Stimulated activated naive B cell treated with anti-CD40 and anti-IgM and Interleukin-4, amounts not matched to agents 10 μg/mL and 1 μg/mL and 100 μg/mL, for 72 hours (primary cell): ENCODE data around the gene SLC22A23.

Experiments
- ATAC-seq, 2 donors: fragments of 150-1000 bp; cut with Tn5 transposase; replicated peaks; 2 replicates each; pipeline ENCODE4 v1.10.0; 2021; ENCODE audit warnings: moderate library complexity in 1 of 2
- DNase-seq: peaks from one replicate; pipeline ENCODE4 v3.0.0; 2021
- H3K27ac Mint-ChIP-seq: one replicate; pipeline ENCODE4 v1.8.0; 2022; ENCODE audit warnings: mild to moderate bottlenecking, mixed read lengths
- H3K27me3 Mint-ChIP-seq, 2 donors: one replicate each; pipeline ENCODE4 v1.8.0; 2022; ENCODE audit warnings: mixed read lengths in 2 of 2
- H3K36me3 Mint-ChIP-seq, 2 donors: one replicate each; pipeline ENCODE4 v1.8.0; 2022; ENCODE audit warnings: mixed read lengths in 2 of 2, mild to moderate bottlenecking in 1 of 2
- H3K4me1 Mint-ChIP-seq, 2 donors: one replicate each; pipeline ENCODE4 v1.8.0; 2022; ENCODE audit warnings: mixed read lengths in 2 of 2, mild to moderate bottlenecking in 1 of 2
- H3K4me3 Mint-ChIP-seq, 2 donors: one replicate each; pipeline ENCODE4 v1.8.0; 2022; ENCODE audit warnings: mild to moderate bottlenecking in 2 of 2, mixed read lengths in 2 of 2, moderate library complexity in 1 of 2
- H3K9me3 Mint-ChIP-seq, 2 donors: one replicate each; pipeline ENCODE4 v1.8.0; 2022; ENCODE audit warnings: mixed read lengths in 2 of 2, mild to moderate bottlenecking in 1 of 2

The SLC22A23 gene

DNA sequence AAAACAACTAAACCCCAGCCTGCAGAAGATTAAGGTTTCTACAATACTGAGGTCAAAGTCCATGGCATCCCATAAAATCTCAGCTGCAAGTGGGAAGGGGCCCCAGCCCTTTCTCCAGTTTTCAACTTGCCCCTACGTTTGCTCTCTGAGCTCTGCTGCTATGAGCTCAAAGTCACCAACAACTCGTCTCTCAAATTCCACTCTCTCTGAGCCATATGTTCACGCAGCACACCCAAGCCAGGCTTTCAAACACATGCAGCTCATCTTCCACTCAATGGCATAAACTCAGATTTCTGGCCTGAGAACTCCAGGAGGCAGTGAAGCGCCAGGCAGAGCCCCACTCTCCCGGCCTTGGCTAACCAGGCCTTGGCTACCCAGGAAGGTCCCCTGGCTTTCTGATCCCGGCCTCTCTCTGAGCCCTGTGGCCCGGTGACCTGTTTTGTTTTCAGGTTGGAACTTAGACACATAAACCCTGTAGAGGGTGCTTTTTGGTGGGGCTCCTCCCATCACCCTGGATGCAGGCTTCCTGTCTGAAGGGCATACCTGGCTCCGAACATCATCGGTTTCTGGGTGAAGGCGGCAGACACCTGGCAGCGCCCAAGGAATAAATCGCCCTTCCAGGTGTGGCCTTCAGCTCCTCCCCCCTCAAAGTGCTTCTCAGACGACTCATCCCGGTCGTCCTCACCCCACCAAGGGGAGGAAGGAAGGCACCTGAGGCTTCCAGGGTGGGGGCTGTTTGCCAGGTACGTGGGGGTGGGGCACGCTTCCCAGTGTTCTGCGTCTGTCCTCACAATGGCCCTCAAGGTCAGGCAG is 12.4 kb downstream of the SLC22A23 start:
- H3K4me3 Mint-ChIP-seq: no peak overlapping the region
- ATAC-seq: no peak
- H3K4me1 Mint-ChIP-seq: no peaks in the 10 kb centered on the region
- no peak overlapping the region for H3K27ac Mint-ChIP-seq
- no peaks in the 10 kb centered on the region for H3K9me3 Mint-ChIP-seq
- no peaks in the 10 kb centered on the region for H3K36me3 Mint-ChIP-seq
- DNase-seq: no peak
- peaks cover 27 to 34% of the 10 kb centered on the region in 2 donors for H3K27me3 Mint-ChIP-seq

DNA sequence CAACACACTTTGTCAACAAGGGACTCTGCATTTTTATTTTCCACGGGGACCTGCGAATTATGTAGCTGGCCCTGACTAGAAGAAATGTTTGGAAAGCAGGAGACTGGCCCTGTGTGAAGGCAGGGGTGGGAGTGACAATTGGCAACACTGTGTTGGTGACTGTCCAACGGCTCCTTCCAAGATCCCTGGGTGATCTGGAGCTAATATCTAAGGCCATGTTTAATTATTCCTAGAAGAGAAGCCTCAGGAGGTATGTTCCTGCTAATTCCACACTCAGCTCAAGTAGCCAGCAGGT is 13.7 kb downstream of the SLC22A23 start:
- no peak for ATAC-seq
- peaks cover 20 to 36% of the 10 kb centered on the region in 2 donors for H3K27me3 Mint-ChIP-seq
- no peaks in the 10 kb centered on the region for H3K4me1 Mint-ChIP-seq

DNA sequence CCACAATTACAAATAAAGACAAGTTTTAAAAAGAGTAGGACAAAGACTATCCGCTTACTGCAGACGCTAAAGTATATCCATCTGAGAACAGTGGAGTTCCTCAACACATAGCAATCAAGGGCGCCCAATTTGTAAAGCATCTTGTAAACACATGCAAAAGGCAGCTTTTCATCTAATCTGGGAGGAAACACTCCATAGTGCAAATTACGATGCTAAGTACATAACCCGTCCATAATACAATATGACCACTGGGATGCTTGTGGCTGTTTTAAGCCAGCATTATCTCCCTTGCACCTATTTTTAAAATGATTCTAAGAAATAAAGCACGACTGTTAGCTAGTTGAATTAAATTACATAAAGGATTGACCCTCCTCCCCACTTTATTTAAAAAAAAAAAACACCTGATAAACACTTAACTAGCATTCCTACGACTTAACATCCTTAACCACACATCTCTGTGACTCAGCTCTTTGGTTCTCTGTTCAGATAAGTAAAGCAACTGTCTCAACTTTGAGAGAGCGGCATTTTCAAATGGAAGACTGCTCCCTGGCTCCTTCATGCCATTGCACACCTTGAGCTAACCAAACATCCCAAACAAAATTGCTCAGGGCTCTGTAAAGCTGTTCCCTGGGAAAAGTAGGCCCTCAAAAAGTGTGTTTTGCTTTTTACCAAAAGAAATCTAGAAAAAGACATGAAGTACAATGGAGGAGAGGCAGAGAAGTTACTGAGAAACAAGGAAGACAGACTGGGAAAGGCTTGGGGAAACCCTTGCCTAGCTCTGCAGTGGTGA is 14.2 kb downstream of the SLC22A23 start:
- ATAC-seq: no peak
- H3K36me3 Mint-ChIP-seq: no peaks in the 10 kb centered on the region
- no peaks in the 10 kb centered on the region for H3K4me1 Mint-ChIP-seq
- DNase-seq: no peak
- no peak overlapping the region for H3K27ac Mint-ChIP-seq
- H3K27me3 Mint-ChIP-seq: peaks cover 25 to 36% of the 10 kb centered on the region in 2 donors
- H3K9me3 Mint-ChIP-seq: no peaks in the 10 kb centered on the region
- no peak overlapping the region for H3K4me3 Mint-ChIP-seq

More for the DNA sequence above, 13.7 kb downstream of the SLC22A23 start:
- Mint-ChIP-seq H3K4me3 (no peak overlapping the region), H3K36me3 (no peaks in the 10 kb centered on the region), H3K27ac (no peak overlapping the region), H3K9me3 (no peaks in the 10 kb centered on the region)
- DNase-seq: no peak

DNA sequence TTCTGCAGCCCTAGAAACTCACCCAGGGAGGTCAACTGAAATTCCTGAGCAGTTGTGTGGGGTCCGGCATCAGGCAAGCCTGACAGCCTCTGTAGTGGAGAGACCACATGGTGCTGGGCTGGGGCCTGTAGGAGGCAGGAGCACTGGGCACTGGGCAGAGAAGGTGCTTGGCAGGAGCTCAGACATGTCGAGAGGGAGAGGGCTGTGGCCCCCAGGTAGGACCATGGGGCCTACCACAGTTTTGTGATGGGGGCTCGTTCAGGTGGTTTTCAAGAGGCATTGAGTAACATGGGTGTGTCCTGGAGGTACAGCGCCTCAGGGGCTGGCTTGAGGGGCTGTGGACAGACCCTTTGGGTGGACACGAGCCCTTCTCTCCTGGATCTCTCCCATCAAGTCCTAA is 15.9 kb downstream of the SLC22A23 start:
- peaks cover 23 to 37% of the 10 kb centered on the region in 2 donors for H3K27me3 Mint-ChIP-seq
- H3K4me3 Mint-ChIP-seq: no peak overlapping the region
- H3K27ac Mint-ChIP-seq: no peak overlapping the region
- no peaks in the 10 kb centered on the region for H3K9me3 Mint-ChIP-seq
- ATAC-seq (no peak), DNase-seq (no peak)
- no peaks in the 10 kb centered on the region for H3K36me3 Mint-ChIP-seq
- no peaks in the 10 kb centered on the region for H3K4me1 Mint-ChIP-seq

DNA sequence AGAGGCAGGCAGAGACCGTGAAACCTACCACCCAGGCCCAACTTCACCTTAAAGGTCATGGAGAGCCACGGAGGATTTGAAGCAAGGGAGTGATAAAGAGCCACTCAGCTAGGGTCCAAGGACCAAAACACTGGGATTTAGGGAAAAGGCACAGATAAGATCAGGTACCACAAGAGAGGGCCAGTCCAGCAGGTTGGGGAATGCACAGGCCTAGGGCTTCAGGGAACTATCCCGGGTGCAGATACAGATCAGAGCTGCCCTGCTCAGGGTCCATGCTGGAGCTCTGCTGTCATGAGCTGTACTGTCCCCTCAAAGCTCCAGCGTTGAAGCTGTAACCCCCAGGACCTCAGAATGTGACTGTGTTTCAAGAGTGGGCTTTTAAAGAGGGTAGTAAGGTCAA is 16.9 kb downstream of the SLC22A23 start:
- Mint-ChIP-seq H3K27me3 (peaks cover 31 to 39% of the 10 kb centered on the region in 2 donors), H3K4me3 (no peak overlapping the region), H3K9me3 (peaks cover 2 to 4% of the 10 kb centered on the region in 2 donors), H3K27ac (no peak overlapping the region), H3K36me3 (no peaks in the 10 kb centered on the region), H3K4me1 (peaks cover 0 to 2% of the 10 kb centered on the region in 2 donors)
- DNase-seq: no peak
- ATAC-seq: no peak

DNA sequence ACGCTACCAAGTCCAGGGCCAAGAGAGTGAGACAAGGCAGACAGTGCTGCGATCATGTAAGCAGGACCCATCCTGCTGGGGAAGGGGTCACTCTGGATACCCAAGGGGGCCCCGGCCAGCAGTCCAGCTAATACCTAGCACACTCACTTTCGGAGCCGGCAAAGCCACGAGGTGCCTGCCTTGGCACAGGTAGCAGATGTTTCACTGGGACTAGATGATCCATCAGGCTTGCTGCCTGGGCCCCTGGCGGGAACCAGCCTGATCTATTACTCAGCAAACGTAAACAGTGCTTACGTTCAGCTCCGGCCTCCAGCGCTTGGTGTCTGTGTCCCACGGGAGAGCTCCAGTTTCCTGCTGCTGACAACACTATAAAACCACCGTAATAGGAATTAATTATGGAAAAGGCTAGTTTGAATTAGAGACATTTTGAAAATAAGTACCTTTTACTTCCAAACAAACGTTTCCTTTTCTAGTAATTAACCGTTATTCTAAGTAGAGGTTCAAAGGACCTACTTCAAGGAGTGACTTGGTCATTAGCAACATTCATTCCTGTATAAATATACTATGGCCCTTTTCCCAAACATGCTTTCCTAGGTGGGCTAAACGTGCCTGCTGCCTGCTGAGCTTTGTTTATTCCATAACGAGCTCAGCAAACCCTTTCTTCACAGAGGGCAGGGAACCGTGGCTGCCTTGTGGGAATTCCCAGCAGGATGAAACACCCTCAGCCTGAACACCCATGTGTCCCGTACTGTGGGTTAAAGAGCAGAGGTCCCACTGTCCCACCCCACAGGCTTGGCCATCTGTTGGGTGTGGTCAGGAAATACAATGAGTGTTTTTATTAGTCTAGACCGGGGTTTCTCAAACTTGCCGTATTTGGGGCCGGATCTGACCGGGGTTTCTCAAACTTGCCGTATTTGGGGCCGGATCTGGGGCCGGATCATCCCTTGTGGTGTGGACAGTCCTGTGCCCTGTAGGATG is 18.4 kb downstream of the SLC22A23 start:
- peaks cover 0 to 2% of the 10 kb centered on the region in 2 donors for H3K4me1 Mint-ChIP-seq
- H3K27me3 Mint-ChIP-seq: peaks cover 25 to 35% of the 10 kb centered on the region in 2 donors
- H3K27ac Mint-ChIP-seq: no peak overlapping the region
- H3K4me3 Mint-ChIP-seq: no peak overlapping the region
- ATAC-seq (no peak), DNase-seq (no peak)
- H3K36me3 Mint-ChIP-seq: no peaks in the 10 kb centered on the region
- H3K9me3 Mint-ChIP-seq: peaks cover 2 to 4% of the 10 kb centered on the region in 2 donors

DNA sequence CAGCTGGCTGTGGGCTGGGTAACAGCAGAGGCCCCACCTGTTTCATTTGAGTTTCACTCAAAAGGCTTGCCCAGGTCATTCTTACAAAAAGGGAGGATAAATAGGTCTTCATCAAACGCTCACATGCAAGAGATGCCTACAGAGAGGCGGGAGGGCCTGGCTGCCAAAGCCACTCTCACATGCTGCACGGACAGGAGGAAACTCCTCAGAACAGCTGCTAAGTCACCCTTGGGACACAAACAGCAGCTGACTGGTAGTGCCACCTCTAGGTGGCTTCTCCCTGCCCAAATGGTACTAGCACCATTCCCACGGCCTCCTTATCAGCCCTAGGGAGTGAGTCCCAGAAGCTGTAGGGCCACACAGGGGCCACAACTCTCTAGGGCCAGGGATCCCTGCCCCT is 23.8 kb downstream of the SLC22A23 start:
- no peak overlapping the region for H3K4me3 Mint-ChIP-seq
- ATAC-seq (no peak), DNase-seq (no peak)
- no peaks in the 10 kb centered on the region for H3K36me3 Mint-ChIP-seq
- H3K4me1 Mint-ChIP-seq: peaks cover 0 to 2% of the 10 kb centered on the region in 2 donors
- H3K27me3 Mint-ChIP-seq: peaks cover 27 to 38% of the 10 kb centered on the region in 2 donors
- H3K9me3 Mint-ChIP-seq: peaks cover 2 to 4% of the 10 kb centered on the region in 2 donors
- no peak overlapping the region for H3K27ac Mint-ChIP-seq

DNA sequence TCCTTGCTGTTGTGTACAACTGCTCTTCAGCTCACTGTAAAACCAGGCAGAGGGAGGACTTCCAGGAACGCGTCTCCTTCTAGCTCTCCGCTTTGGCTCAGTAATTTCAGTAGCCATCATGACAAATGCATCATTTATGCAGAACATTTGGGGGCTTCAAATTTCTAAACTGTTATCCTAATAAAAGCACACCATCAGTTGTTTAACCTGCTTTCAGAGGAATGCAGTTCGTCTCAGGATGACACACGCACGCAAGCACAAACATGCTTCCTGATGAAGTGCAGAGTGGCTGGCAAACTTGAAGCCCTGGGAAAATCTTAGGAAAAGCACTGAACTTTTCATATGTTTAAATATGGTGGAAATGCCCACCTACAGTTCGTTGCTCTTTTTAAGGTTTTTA is 24.4 kb downstream of the SLC22A23 start:
- Mint-ChIP-seq H3K9me3 (peaks cover 2 to 4% of the 10 kb centered on the region in 2 donors), H3K4me3 (no peak overlapping the region), H3K27ac (no peak overlapping the region), H3K27me3 (peaks cover 31 to 40% of the 10 kb centered on the region in 2 donors), H3K36me3 (no peaks in the 10 kb centered on the region), H3K4me1 (peaks cover 0 to 2% of the 10 kb centered on the region in 2 donors)
- DNase-seq: no peak
- ATAC-seq: no peak

DNA sequence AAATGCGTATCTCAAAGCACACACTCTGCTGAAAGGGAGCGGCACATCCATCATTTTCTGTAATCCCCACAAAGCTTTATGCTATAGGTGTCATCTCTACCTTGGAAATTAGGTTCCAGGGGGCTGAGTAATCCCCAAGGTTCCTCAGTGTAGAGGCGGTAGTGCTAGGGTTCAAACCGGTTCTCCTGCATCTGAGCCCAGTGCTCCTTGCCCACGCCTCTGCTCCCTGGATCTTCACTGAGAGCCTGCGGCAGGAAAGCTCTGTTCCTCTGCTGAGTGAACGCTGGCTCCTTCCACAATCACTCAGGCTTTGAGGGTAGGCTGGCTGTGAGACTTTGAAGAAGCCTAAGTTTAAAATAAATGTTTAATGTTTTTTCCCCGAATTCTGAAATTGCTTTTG is 24.9 kb downstream of the SLC22A23 start:
- ATAC-seq (no peak), DNase-seq (no peak)
- H3K4me3 Mint-ChIP-seq: no peak overlapping the region
- H3K36me3 Mint-ChIP-seq: no peaks in the 10 kb centered on the region
- H3K27me3 Mint-ChIP-seq: peaks cover 30 to 42% of the 10 kb centered on the region in 2 donors
- no peak overlapping the region for H3K27ac Mint-ChIP-seq
- H3K9me3 Mint-ChIP-seq: peaks cover 2 to 4% of the 10 kb centered on the region in 2 donors
- H3K4me1 Mint-ChIP-seq: peaks cover 0 to 2% of the 10 kb centered on the region in 2 donors

DNA sequence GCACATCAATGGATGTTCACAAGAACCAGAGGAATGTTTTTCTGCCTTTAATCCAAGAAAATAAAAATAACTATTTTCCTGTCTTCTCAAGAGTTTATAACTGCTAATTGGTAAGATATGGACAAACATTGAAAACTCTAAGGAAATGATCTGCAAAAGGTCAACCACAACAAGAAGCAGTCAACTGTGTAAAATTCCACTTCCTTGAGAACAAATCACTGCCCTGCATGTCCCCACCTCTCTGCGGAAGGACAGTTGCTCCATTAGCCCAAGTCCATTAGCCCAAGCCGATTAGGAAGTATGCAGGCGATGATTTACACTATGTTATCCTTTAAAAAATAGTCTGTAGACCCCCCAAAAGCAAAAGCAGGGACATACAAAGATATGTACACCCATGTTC is 27.6 kb downstream of the SLC22A23 start:
- H3K4me1 Mint-ChIP-seq: no peaks in the 10 kb centered on the region
- H3K27ac Mint-ChIP-seq: no peak overlapping the region
- DNase-seq (no peak), ATAC-seq (no peak)
- peaks cover 23 to 37% of the 10 kb centered on the region in 2 donors for H3K27me3 Mint-ChIP-seq
- H3K4me3 Mint-ChIP-seq: no peak overlapping the region
- no peaks in the 10 kb centered on the region for H3K36me3 Mint-ChIP-seq
- H3K9me3 Mint-ChIP-seq: no peaks in the 10 kb centered on the region

DNA sequence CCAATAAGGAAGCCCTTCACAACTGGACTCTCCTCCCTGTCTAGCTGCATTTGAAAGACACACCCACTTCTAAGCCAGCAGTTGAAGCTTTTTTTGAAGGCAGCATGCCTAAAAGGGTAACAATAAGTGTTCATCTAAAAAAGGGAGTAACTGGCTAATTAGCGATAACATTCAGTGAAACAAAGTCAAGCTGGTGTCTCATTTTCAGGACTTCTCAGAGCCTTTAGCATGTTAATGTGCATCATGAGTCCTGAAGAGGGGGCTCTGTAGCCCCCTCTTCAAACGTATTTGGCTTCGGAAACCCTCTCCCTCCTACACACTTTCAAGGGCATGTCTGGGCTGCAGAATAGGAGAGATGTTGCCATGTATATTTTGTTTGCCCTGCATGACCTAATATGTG is 28.1 kb downstream of the SLC22A23 start:
- no peaks in the 10 kb centered on the region for H3K36me3 Mint-ChIP-seq
- ATAC-seq (no peak), DNase-seq (no peak)
- H3K27me3 Mint-ChIP-seq: peaks cover 26 to 37% of the 10 kb centered on the region in 2 donors
- H3K27ac Mint-ChIP-seq: no peak overlapping the region
- H3K4me1 Mint-ChIP-seq: no peaks in the 10 kb centered on the region
- H3K9me3 Mint-ChIP-seq: no peaks in the 10 kb centered on the region
- no peak overlapping the region for H3K4me3 Mint-ChIP-seq

DNA sequence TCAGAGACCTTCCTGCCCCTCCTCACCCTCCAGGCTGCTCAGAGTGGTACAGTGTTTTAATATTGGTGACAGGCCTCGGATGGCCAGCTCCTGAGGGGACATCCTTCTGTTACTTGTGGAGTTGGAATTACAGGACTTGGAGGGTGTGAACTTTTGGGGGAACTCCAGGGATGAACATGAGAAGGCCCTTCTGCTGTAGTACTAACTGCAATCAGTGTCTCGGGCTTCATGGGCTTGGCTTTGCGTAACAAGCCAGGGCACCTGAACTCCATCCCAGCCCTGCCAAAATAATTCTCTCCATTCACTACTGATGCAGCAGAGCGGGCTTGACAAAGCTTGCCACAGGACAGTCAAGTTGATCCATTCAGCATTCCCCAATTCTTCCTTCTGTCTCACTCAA is 28.6 kb downstream of the SLC22A23 start:
- H3K27ac Mint-ChIP-seq: no peak overlapping the region
- no peak for ATAC-seq
- no peak for DNase-seq
- H3K4me3 Mint-ChIP-seq: no peak overlapping the region
- no peaks in the 10 kb centered on the region for H3K36me3 Mint-ChIP-seq
- no peaks in the 10 kb centered on the region for H3K9me3 Mint-ChIP-seq
- no peaks in the 10 kb centered on the region for H3K4me1 Mint-ChIP-seq
- peaks cover 26 to 39% of the 10 kb centered on the region in 2 donors for H3K27me3 Mint-ChIP-seq

DNA sequence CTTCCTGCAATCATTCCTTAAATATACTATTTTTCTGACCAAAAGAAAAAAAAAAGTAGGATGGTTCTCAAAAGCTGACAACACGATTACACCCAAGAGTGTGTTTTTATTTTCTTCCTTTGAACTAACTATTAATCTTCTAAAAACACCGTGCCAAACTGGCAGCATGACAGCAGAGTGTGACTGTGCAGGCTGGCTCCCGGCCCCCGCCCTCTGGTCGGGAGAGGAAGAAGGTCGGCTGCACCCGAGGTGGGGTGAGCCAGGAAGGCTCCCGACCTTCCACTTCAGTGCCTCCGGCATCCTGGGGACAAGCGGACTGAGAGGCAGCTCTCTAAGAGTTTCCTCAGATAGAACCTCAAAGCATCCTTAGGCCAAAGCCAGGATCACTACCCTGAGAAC is 29.2 kb downstream of the SLC22A23 start:
- Mint-ChIP-seq H3K27ac (no peak overlapping the region), H3K4me1 (peaks cover 0 to 1% of the 10 kb centered on the region in 2 donors), H3K9me3 (no peaks in the 10 kb centered on the region), H3K36me3 (no peaks in the 10 kb centered on the region), H3K27me3 (peaks cover 31 to 44% of the 10 kb centered on the region in 2 donors), H3K4me3 (no peak overlapping the region)
- no peak for DNase-seq
- no peak for ATAC-seq
